Measurements from ENCODE around the gene COBLL1.

DNA sequence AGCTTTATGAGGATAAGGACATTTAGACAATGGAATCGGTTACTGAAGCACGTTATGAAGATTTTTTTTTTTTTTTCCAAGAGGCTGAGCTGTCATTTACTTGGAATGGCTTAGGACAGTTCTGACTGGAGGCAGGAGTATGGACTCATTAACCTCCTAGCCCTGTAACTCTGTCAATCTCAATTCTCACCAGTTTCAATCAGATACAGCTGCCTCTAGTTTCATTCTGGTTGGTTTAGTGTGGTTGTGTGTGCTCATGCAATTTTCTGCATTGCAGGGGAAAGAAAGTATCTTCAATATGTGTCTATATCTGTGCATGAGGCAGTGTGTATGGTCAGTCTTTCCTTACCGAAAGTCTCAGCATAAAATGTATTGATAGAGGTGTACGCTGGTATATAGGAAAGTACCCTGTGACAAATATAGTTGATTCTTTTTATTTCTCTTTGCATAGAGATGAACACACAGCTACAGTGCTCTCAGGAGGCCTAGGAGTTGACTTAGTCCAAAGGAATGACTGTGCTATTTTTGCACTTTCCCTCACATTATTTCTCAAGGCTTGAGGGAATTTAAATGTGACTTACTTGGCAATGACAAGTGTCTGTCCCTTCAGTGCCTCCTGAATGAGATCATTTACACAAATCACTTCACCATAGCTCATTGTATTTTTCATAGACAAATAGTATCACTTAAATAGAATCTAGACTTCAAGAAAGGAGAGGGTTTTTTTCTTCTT, 169.8 kb downstream of the COBLL1 start:
- TF ChIP-seq TAF1 (IDR thresholded peaks at IDR 0.05; ENCODE audit: low read depth, low read length) (no peak), POLR2AphosphoS5 (IDR thresholded peaks at IDR 0.05; ENCODE audit: low read depth, low read length) (no peak), POLR2A (IDR thresholded peaks at IDR 0.05; ENCODE audit: low read depth, low read length) (no peak), SPI1 (IDR thresholded peaks at IDR 0.05; ENCODE audit: low read depth, low read length) (no peak), POU2F2 (IDR thresholded peaks at IDR 0.05; ENCODE audit: low read depth, low read length) (no peak), PAX5 (IDR thresholded peaks at IDR 0.05; ENCODE audit: insufficient read depth, low read length, severe bottlenecking) (no peak)
